SK-N-SH treated with all-trans-retinoic acid at 6 μM for 48 hours (cell line): ENCODE measurements around the gene LONP1.

Source experiments
- ATAC-seq: fragments of 200-7000 bp; cut with Tn5 transposase; 3 replicates; pipeline ENCODE4 v1.9.1; 2020; ENCODE audit warnings: mild to moderate bottlenecking, moderate library complexity
- ARNTL ChIP-seq: fragments of 450-650 bp; formaldehyde crosslinking; IDR thresholded peaks from 2 replicates; pipeline ENCODE4 v1.5.0; 2020; ENCODE audit warnings: low read depth, mild to moderate bottlenecking, moderate library complexity, borderline replicate concordance
- BACH2 ChIP-seq: fragments of 250-450 bp; sonication (Bioruptor Pico); IDR thresholded peaks from 2 replicates; pipeline ENCODE4 v1.9.0; 2021; ENCODE audit warnings: mild to moderate bottlenecking, borderline replicate concordance
- ESRRG ChIP-seq: fragments of 250-450 bp; sonication (Bioruptor Pico); IDR thresholded peaks from 2 replicates; pipeline ENCODE4 v1.6.1; 2021; ENCODE audit warnings: mild to moderate bottlenecking
- GLIS3 ChIP-seq: fragments of 250-450 bp; sonication (Bioruptor Pico); IDR thresholded peaks from 2 replicates; pipeline ENCODE4 v1.5.0; 2020; ENCODE audit warnings: mild to moderate bottlenecking, moderate library complexity
- ISL1 ChIP-seq: fragments of 250-450 bp; sonication (Bioruptor Pico); IDR thresholded peaks from 2 replicates; pipeline ENCODE4 v2.1.2; 2022; ENCODE audit warnings: mild to moderate bottlenecking, moderate library complexity
- PPARA ChIP-seq: fragments of 250-450 bp; sonication (Bioruptor Pico); IDR thresholded peaks from 2 replicates; pipeline ENCODE4 v1.5.0; 2020; ENCODE audit warnings: mild to moderate bottlenecking, borderline replicate concordance
- RARB ChIP-seq: fragments of 250-450 bp; sonication (Bioruptor Pico); IDR thresholded peaks from 2 replicates; pipeline ENCODE4 v1.8.0; 2021; ENCODE audit warnings: mild to moderate bottlenecking, moderate library complexity
- SNAI2 ChIP-seq: fragments of 250-450 bp; sonication (Bioruptor Pico); IDR thresholded peaks from 2 replicates; pipeline ENCODE4 v1.5.0; 2020; ENCODE audit warnings: mild to moderate bottlenecking, moderate library complexity
- TCF4 ChIP-seq: fragments of 250-450 bp; sonication (Bioruptor Pico); IDR thresholded peaks from 2 replicates; pipeline ENCODE4 v1.8.0; 2021; ENCODE audit warnings: mild to moderate bottlenecking, moderate library complexity, borderline replicate concordance
- TOX ChIP-seq: fragments of 250-450 bp; sonication (Bioruptor Pico); IDR thresholded peaks from 2 replicates; pipeline ENCODE4 v1.8.0; 2021; ENCODE audit warnings: mild to moderate bottlenecking, moderate library complexity, borderline replicate concordance
- ZC3H10 ChIP-seq: fragments of 250-450 bp; sonication (Bioruptor Pico); IDR thresholded peaks from 2 replicates; pipeline ENCODE4 v1.5.1; 2021; ENCODE audit warnings: mild to moderate bottlenecking, moderate library complexity
- ZFP30 ChIP-seq: fragments of 450-650 bp; formaldehyde crosslinking; IDR thresholded peaks from 2 replicates; pipeline ENCODE4 v1.5.0; 2022; ENCODE audit warnings: mild to moderate bottlenecking, moderate library complexity
- ZNF565 ChIP-seq: fragments of 450-650 bp; formaldehyde crosslinking; conservative IDR thresholded peaks from 2 replicates; pipeline ENCODE4 v1.5.0; 2020; ENCODE audit warnings: low read depth, mild to moderate bottlenecking, moderate library complexity
- ZNF70 ChIP-seq: fragments of 450-650 bp; formaldehyde crosslinking; IDR thresholded peaks from 2 replicates; pipeline ENCODE4 v1.5.0; 2020; ENCODE audit warnings: mild to moderate bottlenecking, moderate library complexity
- TF ChIP-seq, protein P1 (sequence below): fragments of 250-450 bp; sonication (Bioruptor Pico); IDR thresholded peaks from 2 replicates; pipeline ENCODE4 v1.8.0; 2021; ENCODE audit warnings: low read depth, mild to moderate bottlenecking, moderate library complexity, borderline replicate concordance
- TF ChIP-seq, protein P2 (sequence below): fragments of 250-450 bp; sonication (Bioruptor Pico); IDR thresholded peaks from 2 replicates; pipeline ENCODE4 v1.5.0; 2020; ENCODE audit warnings: mild to moderate bottlenecking, moderate library complexity
- TF ChIP-seq, protein P3 (sequence below): fragments of 250-450 bp; sonication (Bioruptor Pico); IDR thresholded peaks from 2 replicates; pipeline ENCODE4 v1.8.0; 2020; ENCODE audit warnings: mild to moderate bottlenecking, moderate library complexity, borderline replicate concordance
- TF ChIP-seq, protein P4 (sequence below): fragments of 250-450 bp; sonication (Bioruptor Pico); IDR thresholded peaks from 2 replicates; pipeline ENCODE4 v1.5.1; 2021; ENCODE audit warnings: mild to moderate bottlenecking, moderate library complexity

The LONP1 gene

DNA sequence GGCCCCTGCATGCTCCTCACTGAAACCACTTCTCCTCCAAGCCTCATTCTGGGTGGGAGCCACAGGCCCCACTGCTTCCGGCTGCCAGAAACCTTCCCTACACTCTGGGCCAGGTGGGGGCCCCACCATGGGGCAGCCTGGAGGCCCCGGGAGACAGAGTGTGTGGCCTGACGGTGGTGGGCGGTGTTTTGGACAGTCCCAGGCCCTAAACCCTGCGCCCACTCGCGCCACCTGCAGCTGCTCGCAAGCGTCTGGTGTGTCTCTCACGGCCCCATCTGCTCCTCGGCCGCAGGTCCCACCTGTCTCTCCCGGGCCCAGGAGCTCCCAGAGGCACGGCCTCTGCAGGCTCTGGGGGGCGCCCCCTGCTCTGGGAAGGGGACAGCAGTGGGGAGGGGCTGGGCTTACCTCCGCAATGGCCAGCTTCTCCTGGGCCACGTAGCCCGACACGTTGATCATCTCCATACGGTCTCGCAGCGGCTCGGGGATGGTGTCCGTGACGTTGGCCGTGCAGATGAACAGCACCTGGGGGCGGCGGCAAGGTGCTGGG lies 24.2 kb downstream of the LONP1 start:
- TF ChIP-seq, protein P1, sequence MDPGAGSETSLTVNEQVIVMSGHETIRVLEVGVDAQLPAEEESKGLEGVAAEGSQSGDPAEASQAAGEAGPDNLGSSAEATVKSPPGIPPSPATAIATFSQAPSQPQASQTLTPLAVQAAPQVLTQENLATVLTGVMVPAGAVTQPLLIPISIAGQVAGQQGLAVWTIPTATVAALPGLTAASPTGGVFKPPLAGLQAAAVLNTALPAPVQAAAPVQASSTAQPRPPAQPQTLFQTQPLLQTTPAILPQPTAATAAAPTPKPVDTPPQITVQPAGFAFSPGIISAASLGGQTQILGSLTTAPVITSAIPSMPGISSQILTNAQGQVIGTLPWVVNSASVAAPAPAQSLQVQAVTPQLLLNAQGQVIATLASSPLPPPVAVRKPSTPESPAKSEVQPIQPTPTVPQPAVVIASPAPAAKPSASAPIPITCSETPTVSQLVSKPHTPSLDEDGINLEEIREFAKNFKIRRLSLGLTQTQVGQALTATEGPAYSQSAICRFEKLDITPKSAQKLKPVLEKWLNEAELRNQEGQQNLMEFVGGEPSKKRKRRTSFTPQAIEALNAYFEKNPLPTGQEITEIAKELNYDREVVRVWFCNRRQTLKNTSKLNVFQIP, result no peak
- no peak for TF ChIP-seq ISL1 (CRISPR knock-in tag)
- TF ChIP-seq PPARA (CRISPR knock-in tag), result no peak
- no peak for TF ChIP-seq ZC3H10 (CRISPR knock-in tag)
- TF ChIP-seq, protein P2, sequence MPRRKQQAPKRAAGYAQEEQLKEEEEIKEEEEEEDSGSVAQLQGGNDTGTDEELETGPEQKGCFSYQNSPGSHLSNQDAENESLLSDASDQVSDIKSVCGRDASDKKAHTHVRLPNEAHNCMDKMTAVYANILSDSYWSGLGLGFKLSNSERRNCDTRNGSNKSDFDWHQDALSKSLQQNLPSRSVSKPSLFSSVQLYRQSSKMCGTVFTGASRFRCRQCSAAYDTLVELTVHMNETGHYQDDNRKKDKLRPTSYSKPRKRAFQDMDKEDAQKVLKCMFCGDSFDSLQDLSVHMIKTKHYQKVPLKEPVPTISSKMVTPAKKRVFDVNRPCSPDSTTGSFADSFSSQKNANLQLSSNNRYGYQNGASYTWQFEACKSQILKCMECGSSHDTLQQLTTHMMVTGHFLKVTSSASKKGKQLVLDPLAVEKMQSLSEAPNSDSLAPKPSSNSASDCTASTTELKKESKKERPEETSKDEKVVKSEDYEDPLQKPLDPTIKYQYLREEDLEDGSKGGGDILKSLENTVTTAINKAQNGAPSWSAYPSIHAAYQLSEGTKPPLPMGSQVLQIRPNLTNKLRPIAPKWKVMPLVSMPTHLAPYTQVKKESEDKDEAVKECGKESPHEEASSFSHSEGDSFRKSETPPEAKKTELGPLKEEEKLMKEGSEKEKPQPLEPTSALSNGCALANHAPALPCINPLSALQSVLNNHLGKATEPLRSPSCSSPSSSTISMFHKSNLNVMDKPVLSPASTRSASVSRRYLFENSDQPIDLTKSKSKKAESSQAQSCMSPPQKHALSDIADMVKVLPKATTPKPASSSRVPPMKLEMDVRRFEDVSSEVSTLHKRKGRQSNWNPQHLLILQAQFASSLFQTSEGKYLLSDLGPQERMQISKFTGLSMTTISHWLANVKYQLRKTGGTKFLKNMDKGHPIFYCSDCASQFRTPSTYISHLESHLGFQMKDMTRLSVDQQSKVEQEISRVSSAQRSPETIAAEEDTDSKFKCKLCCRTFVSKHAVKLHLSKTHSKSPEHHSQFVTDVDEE (CRISPR knock-in tag), result no peak
- no peak for TF ChIP-seq TCF4 (CRISPR knock-in tag)
- TF ChIP-seq ARNTL (CRISPR knock-in tag), result no peak
- no peak for TF ChIP-seq BACH2 (CRISPR knock-in tag)
- TF ChIP-seq ZFP30, result no peak
- TF ChIP-seq ZNF565 (CRISPR knock-in tag), result no peak
- no peak for ATAC-seq

DNA sequence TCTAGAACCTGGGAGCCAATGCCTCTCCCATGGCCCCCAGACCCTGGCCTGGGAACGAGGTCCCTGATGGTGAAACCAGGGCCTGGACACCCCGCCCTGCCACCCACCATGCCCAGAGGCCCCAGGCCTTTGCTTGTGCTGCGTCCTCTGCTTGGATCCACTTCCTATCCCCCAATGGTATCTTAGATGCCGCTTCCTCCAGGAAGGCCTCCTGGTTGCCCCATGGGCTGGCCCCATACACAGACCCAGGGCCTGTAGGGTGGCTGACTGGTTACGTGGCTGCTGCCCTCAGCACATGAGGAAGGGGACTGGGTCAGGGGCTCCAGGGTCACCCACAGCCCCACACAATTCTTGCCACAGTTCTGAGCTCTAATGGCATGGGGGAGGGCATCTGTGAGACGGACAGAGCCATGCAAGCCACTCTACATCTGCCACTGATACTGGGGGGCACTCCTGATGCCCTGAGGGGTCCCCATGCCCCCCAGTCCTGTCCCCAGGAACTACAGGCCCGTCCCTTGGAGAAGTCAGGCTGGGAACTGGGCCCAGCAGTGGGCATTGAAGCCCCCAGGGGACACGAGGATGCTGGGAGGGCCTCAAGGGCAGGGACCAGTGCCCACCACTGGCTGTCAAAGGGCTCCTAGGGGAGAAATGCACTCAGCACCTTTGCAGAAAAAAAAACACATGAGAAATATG lies 24.8 kb downstream of the LONP1 start:
- no peak for TF ChIP-seq RARB
- no peak for TF ChIP-seq BACH2 (CRISPR knock-in tag)
- TF ChIP-seq ZFP30, result no peak
- TF ChIP-seq, protein P3, sequence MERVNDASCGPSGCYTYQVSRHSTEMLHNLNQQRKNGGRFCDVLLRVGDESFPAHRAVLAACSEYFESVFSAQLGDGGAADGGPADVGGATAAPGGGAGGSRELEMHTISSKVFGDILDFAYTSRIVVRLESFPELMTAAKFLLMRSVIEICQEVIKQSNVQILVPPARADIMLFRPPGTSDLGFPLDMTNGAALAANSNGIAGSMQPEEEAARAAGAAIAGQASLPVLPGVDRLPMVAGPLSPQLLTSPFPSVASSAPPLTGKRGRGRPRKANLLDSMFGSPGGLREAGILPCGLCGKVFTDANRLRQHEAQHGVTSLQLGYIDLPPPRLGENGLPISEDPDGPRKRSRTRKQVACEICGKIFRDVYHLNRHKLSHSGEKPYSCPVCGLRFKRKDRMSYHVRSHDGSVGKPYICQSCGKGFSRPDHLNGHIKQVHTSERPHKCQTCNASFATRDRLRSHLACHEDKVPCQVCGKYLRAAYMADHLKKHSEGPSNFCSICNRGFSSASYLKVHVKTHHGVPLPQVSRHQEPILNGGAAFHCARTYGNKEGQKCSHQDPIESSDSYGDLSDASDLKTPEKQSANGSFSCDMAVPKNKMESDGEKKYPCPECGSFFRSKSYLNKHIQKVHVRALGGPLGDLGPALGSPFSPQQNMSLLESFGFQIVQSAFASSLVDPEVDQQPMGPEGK (CRISPR knock-in tag), result no peak
- no peak for TF ChIP-seq TCF4 (CRISPR knock-in tag)
- TF ChIP-seq TOX (CRISPR knock-in tag), result no peak
- TF ChIP-seq SNAI2 (CRISPR knock-in tag), result no peak
- no peak for TF ChIP-seq ZNF565 (CRISPR knock-in tag)
- no peak for TF ChIP-seq GLIS3 (CRISPR knock-in tag)
- no peak for TF ChIP-seq ZNF70
- TF ChIP-seq, protein P2 (CRISPR knock-in tag), result no peak
- TF ChIP-seq, protein P4, sequence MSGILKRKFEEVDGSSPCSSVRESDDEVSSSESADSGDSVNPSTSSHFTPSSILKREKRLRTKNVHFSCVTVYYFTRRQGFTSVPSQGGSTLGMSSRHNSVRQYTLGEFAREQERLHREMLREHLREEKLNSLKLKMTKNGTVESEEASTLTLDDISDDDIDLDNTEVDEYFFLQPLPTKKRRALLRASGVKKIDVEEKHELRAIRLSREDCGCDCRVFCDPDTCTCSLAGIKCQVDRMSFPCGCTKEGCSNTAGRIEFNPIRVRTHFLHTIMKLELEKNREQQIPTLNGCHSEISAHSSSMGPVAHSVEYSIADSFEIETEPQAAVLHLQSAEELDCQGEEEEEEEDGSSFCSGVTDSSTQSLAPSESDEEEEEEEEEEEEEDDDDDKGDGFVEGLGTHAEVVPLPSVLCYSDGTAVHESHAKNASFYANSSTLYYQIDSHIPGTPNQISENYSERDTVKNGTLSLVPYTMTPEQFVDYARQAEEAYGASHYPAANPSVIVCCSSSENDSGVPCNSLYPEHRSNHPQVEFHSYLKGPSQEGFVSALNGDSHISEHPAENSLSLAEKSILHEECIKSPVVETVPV (CRISPR knock-in tag), result no peak
- no peak for TF ChIP-seq ZC3H10 (CRISPR knock-in tag)
- no peak for TF ChIP-seq ESRRG (CRISPR knock-in tag)
- TF ChIP-seq, protein P1, result no peak
- no peak for TF ChIP-seq ARNTL (CRISPR knock-in tag)
- no peak for TF ChIP-seq ISL1 (CRISPR knock-in tag)
- TF ChIP-seq, all 23 proteins: peak for 0
- no peak for ATAC-seq
